Endothelial cell of umbilical vein (primary cell): ENCODE data around the gene MT1M.

ENCODE experiments used
- CTCF ChIP-seq, 2 donors: IDR thresholded peaks; 1 replicate in 1 of 2; 2 replicates in 1 of 2; pipeline ENCODE4 v1.5.1; 2011; ENCODE audit warnings: low read length in 2 of 2, mild to moderate bottlenecking in 2 of 2, moderate library complexity in 2 of 2, control low read depth in 1 of 2, inconsistent platforms in 1 of 2, low read depth in 1 of 2; ENCODE audit not compliant: insufficient read depth in 1 of 2; ENCODE audit errors: extremely low read depth in 1 of 2
- EZH2 ChIP-seq: IDR thresholded peaks from 2 replicates; pipeline ENCODE4 v1.6.1; 2012; ENCODE audit warnings: borderline replicate concordance, low read depth, mild to moderate bottlenecking, moderate library complexity, low read length, inconsistent platforms; ENCODE audit not compliant: severe bottlenecking
- GATA2 ChIP-seq: IDR thresholded peaks from 2 replicates; pipeline ENCODE4 v1.7.0; 2011; ENCODE audit warnings: low read depth, mild to moderate bottlenecking, moderate library complexity, mixed read lengths, low read length; ENCODE audit not compliant: insufficient read length, insufficient read depth
- JUN ChIP-seq: IDR thresholded peaks from 2 replicates; pipeline ENCODE4 v1.6.1; 2011; ENCODE audit warnings: borderline replicate concordance, low read depth; ENCODE audit not compliant: insufficient read length, insufficient read depth
- MAX ChIP-seq: IDR thresholded peaks from 2 replicates; pipeline ENCODE4 v1.6.1; 2011; ENCODE audit not compliant: insufficient read depth, insufficient read length
- MYC ChIP-seq: IDR thresholded peaks from one replicate; pipeline ENCODE4 v1.6.1; 2011; ENCODE audit warnings: mild to moderate bottlenecking, low read depth, low read length
- POLR2A ChIP-seq: IDR thresholded peaks from 2 replicates; pipeline ENCODE4 v1.6.1; 2012; ENCODE audit warnings: low read depth, mild to moderate bottlenecking, control low read depth, low read length
- POLR2AphosphoS5 ChIP-seq: IDR thresholded peaks from 2 replicates; pipeline ENCODE4 v1.6.1; 2012; ENCODE audit warnings: low read depth, mild to moderate bottlenecking, control low read depth, low read length, moderate library complexity; ENCODE audit not compliant: insufficient read depth

GRCh38 chr16:56629531-56629930 is 2.9 kb upstream of the MT1M start:
- TF ChIP-seq CTCF (IDR thresholded peaks at IDR 0.05; ENCODE audit: extremely low read depth in 1 of 2, insufficient read depth in 1 of 2, low read depth in 1 of 2, low read length in 2 of 2) (no peak), POLR2AphosphoS5 (no peak), MAX (no peak), POLR2A (no peak), GATA2 (no peak), EZH2 (no peak), MYC (no peak), JUN (no peak)
